ENCODE results near the gene CCDC13. TPM values are rescaled to one million over a fixed set of nuclear protein-coding genes. Genes with fewer than 3 reads are reported as not detected.
A peak's percentile ranks its signal among the peaks of the same experiment; 100 is the strongest.

CCDC13 gene
- total and polyA plus RNA-seq, 4 donors: 1.2 to 3.1 (median 1.9) TPM

GRCh38 chr3:42745776-42746454 lies 27.1 kb downstream of the CCDC13 start:
- H3K4me3 ChIP-seq (ENCODE audit: low read length in 2 of 2): no peak overlapping the region
- peak overlapping the region; percentile 67 to 96 for H3K27ac ChIP-seq (ENCODE audit: low read depth in 1 of 2, low read length in 2 of 2)
- intact Hi-C loops (cut with DNase I): loop anchor here (2.0 to 10.0 kb wide), 4 partner anchors 61 to 161 kb away; partner anchors contain the start of genes KLHL40 (in 1 of the 2), NKTR (in 1 of the 2), SEC22C (in 1 of the 2) and ZBTB47 (in 1 of the 2)
- ATAC-seq (ENCODE audit: low FRiP score): no peak
- 7 to 17% methylated on average over 8 of the region's 8 CpGs for WGBS, 2 donors
- no peaks in the 10 kb centered on the region for H3K36me3 ChIP-seq (ENCODE audit: control insufficient read depth in 1 of 2, insufficient read depth in 2 of 2, low read length in 1 of 2)
- no peak for DNase-seq
- no peaks in the 10 kb centered on the region for H3K9me3 ChIP-seq (ENCODE audit: control insufficient read depth, low read length)
- H3K27me3 ChIP-seq (ENCODE audit: control insufficient read depth in 1 of 2, insufficient read depth in 2 of 2, low read length in 1 of 2): no peaks in the 10 kb centered on the region
- H3K4me1 ChIP-seq (ENCODE audit: control insufficient read depth in 1 of 2, insufficient read depth in 2 of 2, low read length in 2 of 2): peaks cover 6 to 8% of the 10 kb centered on the region in 2 donors

- ATAC-seq (ENCODE audit: low FRiP score): no peak
- H3K4me3 ChIP-seq (ENCODE audit: low read length in 2 of 2): no peak overlapping the region
- peak overlapping the region; percentile 67 to 96 for H3K27ac ChIP-seq (ENCODE audit: low read depth in 1 of 2, low read length in 2 of 2)
- DNase-seq: no peak
- peaks cover 6 to 8% of the 10 kb centered on the region in 2 donors for H3K4me1 ChIP-seq (ENCODE audit: control insufficient read depth in 1 of 2, insufficient read depth in 2 of 2, low read length in 2 of 2)
- H3K9me3 ChIP-seq (ENCODE audit: control insufficient read depth, low read length): no peaks in the 10 kb centered on the region
- H3K36me3 ChIP-seq (ENCODE audit: control insufficient read depth in 1 of 2, insufficient read depth in 2 of 2, low read length in 1 of 2): no peaks in the 10 kb centered on the region
- 36 to 40% methylated on average over 3 of the region's 3 CpGs for WGBS, 2 donors
- H3K27me3 ChIP-seq (ENCODE audit: control insufficient read depth in 1 of 2, insufficient read depth in 2 of 2, low read length in 1 of 2): no peaks in the 10 kb centered on the region
- intact Hi-C loops (cut with DNase I): loop anchor here (2.0 to 10.0 kb wide), 4 partner anchors 61 to 161 kb away; partner anchors contain the start of genes KLHL40 (in 1 of the 2), NKTR (in 1 of the 2), SEC22C (in 1 of the 2) and ZBTB47 (in 1 of the 2)
Measured at GRCh38 chr3:42745291-42745745, 27.7 kb downstream of the CCDC13 start.

- ATAC-seq (ENCODE audit: low FRiP score): no peak
- no peak for DNase-seq
- intact Hi-C loops (cut with DNase I): loop anchor here (2.0 to 10.0 kb wide), 3 partner anchors 59 to 159 kb away; partner anchors contain the start of genes KLHL40 (in 1 of the 2) and SEC22C (in 1 of the 2)
- no peak overlapping the region for H3K27ac ChIP-seq (ENCODE audit: low read depth in 1 of 2, low read length in 2 of 2)
- H3K4me1 ChIP-seq (ENCODE audit: control insufficient read depth in 1 of 2, insufficient read depth in 2 of 2, low read length in 2 of 2): peaks cover 6 to 8% of the 10 kb centered on the region in 2 donors
- H3K27me3 ChIP-seq (ENCODE audit: control insufficient read depth in 1 of 2, insufficient read depth in 2 of 2, low read length in 1 of 2): no peaks in the 10 kb centered on the region
- H3K4me3 ChIP-seq (ENCODE audit: low read length in 2 of 2): no peak overlapping the region
- no peaks in the 10 kb centered on the region for H3K9me3 ChIP-seq (ENCODE audit: control insufficient read depth, low read length)
- 95% methylated on average over 7 of the region's 7 CpGs for WGBS, 2 donors
- H3K36me3 ChIP-seq (ENCODE audit: control insufficient read depth in 1 of 2, insufficient read depth in 2 of 2, low read length in 1 of 2): no peaks in the 10 kb centered on the region
Measured at GRCh38 chr3:42743204-42743995, 29.7 kb downstream of the CCDC13 start.

GRCh38 chr3:42742688-42743087 lies 30.4 kb downstream of the CCDC13 start:
- H3K4me1 ChIP-seq (ENCODE audit: control insufficient read depth in 1 of 2, insufficient read depth in 2 of 2, low read length in 2 of 2): peaks cover 6 to 8% of the 10 kb centered on the region in 2 donors
- H3K4me3 ChIP-seq (ENCODE audit: low read length in 2 of 2): no peak overlapping the region
- no peaks in the 10 kb centered on the region for H3K9me3 ChIP-seq (ENCODE audit: control insufficient read depth, low read length)
- H3K27ac ChIP-seq (ENCODE audit: low read depth in 1 of 2, low read length in 2 of 2): no peak overlapping the region
- intact Hi-C loops (cut with DNase I): loop anchor here (2.0 to 10.0 kb wide), 3 partner anchors 58 to 158 kb away; partner anchors contain the start of genes KLHL40 (in 1 of the 2) and SEC22C (in 1 of the 2)
- H3K27me3 ChIP-seq (ENCODE audit: control insufficient read depth in 1 of 2, insufficient read depth in 2 of 2, low read length in 1 of 2): no peaks in the 10 kb centered on the region
- no peaks in the 10 kb centered on the region for H3K36me3 ChIP-seq (ENCODE audit: control insufficient read depth in 1 of 2, insufficient read depth in 2 of 2, low read length in 1 of 2)
- ATAC-seq (ENCODE audit: low FRiP score): no peak
- DNase-seq: no peak
- 97 to 99% methylated on average over 9 of the region's 9 CpGs for WGBS, 2 donors

- 93 to 94% methylated on average over 4 of the region's 4 CpGs for WGBS, 2 donors
- DNase-seq: no peak
- no peak overlapping the region for H3K27ac ChIP-seq (ENCODE audit: low read depth in 1 of 2, low read length in 2 of 2)
- H3K4me3 ChIP-seq (ENCODE audit: low read length in 2 of 2): no peak overlapping the region
- H3K27me3 ChIP-seq (ENCODE audit: control insufficient read depth in 1 of 2, insufficient read depth in 2 of 2, low read length in 1 of 2): no peaks in the 10 kb centered on the region
- no peak for ATAC-seq (ENCODE audit: low FRiP score)
- intact Hi-C loops (cut with DNase I): loop anchor here (2.0 to 10.0 kb wide), 3 partner anchors 57 to 157 kb away; partner anchors contain the start of genes KLHL40 (in 1 of the 2) and SEC22C (in 1 of the 2)
- no peaks in the 10 kb centered on the region for H3K36me3 ChIP-seq (ENCODE audit: control insufficient read depth in 1 of 2, insufficient read depth in 2 of 2, low read length in 1 of 2)
- H3K9me3 ChIP-seq (ENCODE audit: control insufficient read depth, low read length): no peaks in the 10 kb centered on the region
- H3K4me1 ChIP-seq (ENCODE audit: control insufficient read depth in 1 of 2, insufficient read depth in 2 of 2, low read length in 2 of 2): peaks cover 6 to 8% of the 10 kb centered on the region in 2 donors
Measured at GRCh38 chr3:42742259-42742658, 30.8 kb downstream of the CCDC13 start.

GRCh38 chr3:42741796-42742195 lies 31.3 kb downstream of the CCDC13 start:
- Histone ChIP-seq H3K36me3 (ENCODE audit: control insufficient read depth in 1 of 2, insufficient read depth in 2 of 2, low read length in 1 of 2) (no peaks in the 10 kb centered on the region), H3K4me1 (ENCODE audit: control insufficient read depth in 1 of 2, insufficient read depth in 2 of 2, low read length in 2 of 2) (peaks cover 6 to 7% of the 10 kb centered on the region in 2 donors), H3K27me3 (ENCODE audit: control insufficient read depth in 1 of 2, insufficient read depth in 2 of 2, low read length in 1 of 2) (no peaks in the 10 kb centered on the region), H3K27ac (ENCODE audit: low read depth in 1 of 2, low read length in 2 of 2) (peak overlapping the region in 1 of 2 donors; percentile 10), H3K4me3 (ENCODE audit: low read length in 2 of 2) (no peak overlapping the region), H3K9me3 (ENCODE audit: control insufficient read depth, low read length) (no peaks in the 10 kb centered on the region)
- intact Hi-C loops (cut with DNase I): loop anchor here (2.0 to 10.0 kb wide), 3 partner anchors 57 to 157 kb away; partner anchors contain the start of genes KLHL40 (in 1 of the 2) and SEC22C (in 1 of the 2)
- DNase-seq: no peak
- 36 to 42% methylated on average over 3 of the region's 3 CpGs for WGBS, 2 donors
- ATAC-seq (ENCODE audit: low FRiP score): no peak

GRCh38 chr3:42739401-42740158 lies 33.5 kb downstream of the CCDC13 start:
- Histone ChIP-seq H3K27me3 (ENCODE audit: control insufficient read depth in 1 of 2, insufficient read depth in 2 of 2, low read length in 1 of 2) (no peaks in the 10 kb centered on the region), H3K27ac (ENCODE audit: low read depth in 1 of 2, low read length in 2 of 2) (peak overlapping the region in 1 of 2 donors; percentile 39), H3K36me3 (ENCODE audit: control insufficient read depth in 1 of 2, insufficient read depth in 2 of 2, low read length in 1 of 2) (no peaks in the 10 kb centered on the region), H3K9me3 (ENCODE audit: control insufficient read depth, low read length) (no peaks in the 10 kb centered on the region), H3K4me3 (ENCODE audit: low read length in 2 of 2) (no peak overlapping the region), H3K4me1 (ENCODE audit: control insufficient read depth in 1 of 2, insufficient read depth in 2 of 2, low read length in 2 of 2) (no peaks in the 10 kb centered on the region)
- DNase-seq (peak in 1 of 2 donors; percentile 62), ATAC-seq (ENCODE audit: low FRiP score) (peak; percentile 80)
- 36 to 54% methylated on average over 10 to 12 of the region's 12 CpGs for WGBS, 2 donors
- intact Hi-C loops (cut with DNase I): loop anchor here (10.0 kb wide), 2 partner anchors 55 to 155 kb away; partner anchors contain the start of genes KLHL40 (in 1 of the 2) and SEC22C (in 1 of the 2)

GRCh38 chr3:42736531-42736930 lies 36.5 kb downstream of the CCDC13 start:
- no peak for DNase-seq
- Histone ChIP-seq H3K4me1 (ENCODE audit: control insufficient read depth in 1 of 2, insufficient read depth in 2 of 2, low read length in 2 of 2) (no peaks in the 10 kb centered on the region), H3K27me3 (ENCODE audit: control insufficient read depth in 1 of 2, insufficient read depth in 2 of 2, low read length in 1 of 2) (no peaks in the 10 kb centered on the region), H3K27ac (ENCODE audit: low read depth in 1 of 2, low read length in 2 of 2) (no peak overlapping the region), H3K36me3 (ENCODE audit: control insufficient read depth in 1 of 2, insufficient read depth in 2 of 2, low read length in 1 of 2) (no peaks in the 10 kb centered on the region), H3K9me3 (ENCODE audit: control insufficient read depth, low read length) (no peaks in the 10 kb centered on the region), H3K4me3 (ENCODE audit: low read length in 2 of 2) (no peak overlapping the region)
- intact Hi-C loops (cut with DNase I): no loop called here
- ATAC-seq (ENCODE audit: low FRiP score): no peak
- WGBS, 2 donors: 94% methylated on average over 6 of the region's 6 CpGs

All from aorta (tissue), 5 donors.